Measurements from ENCODE around the gene LRRC74B.

- TF ChIP-seq CTCF (IDR thresholded peaks at IDR 0.05) (no peak), POLR2AphosphoS5 (IDR thresholded peaks at IDR 0.05) (no peak), POLR2A (IDR thresholded peaks at IDR 0.05) (peak; percentile 14)
These were observed 46.2 kb upstream of the LRRC74B start for GRCh38 chr22:20999350-21000206.

Data from transverse colon (tissue), 4 donors.